Upper lobe of left lung (tissue), 6 donors: Measurements from ENCODE around the gene GALM. TPM values are rescaled to one million over a fixed set of nuclear protein-coding genes. Genes with fewer than 3 reads are reported as not detected.

Source experiments
- ATAC-seq, 2 donors: fragments of 200-7000 bp; cut with Tn5 transposase; one replicate each; pipeline ENCODE4 v1.9.1; 2022; ENCODE audit warnings: mild to moderate bottlenecking in 2 of 2, moderate library complexity in 2 of 2; ENCODE audit not compliant: low FRiP score in 2 of 2
- DNase-seq, 2 donors: peaks; one replicate each; pipeline ENCODE4 v3.0.0-alpha.2; 2019 to 2020
- H3K27ac ChIP-seq, 4 donors: fragments of 200-600 bp; sonication (generic); one replicate each; pipeline ENCODE4 v1.5.1; 2016 to 2019
- H3K27me3 ChIP-seq, 4 donors: fragments of 200-600 bp; sonication (generic); one replicate each; pipeline ENCODE4 v1.5.1; 2017 to 2019
- H3K36me3 ChIP-seq, 4 donors: fragments of 200-600 bp; sonication (generic); one replicate each; pipeline ENCODE4 v1.5.1; 2016 to 2019
- H3K4me1 ChIP-seq, 4 donors: fragments of 200-600 bp; sonication (generic); one replicate each; pipeline ENCODE4 v1.5.1; 2018 to 2019
- H3K4me3 ChIP-seq, 4 donors: fragments of 200-600 bp; sonication (generic); one replicate each; pipeline ENCODE4 v1.5.1; 2017 to 2019; ENCODE audit warnings: mild to moderate bottlenecking in 2 of 4, moderate library complexity in 1 of 4
- H3K9me3 ChIP-seq, 4 donors: fragments of 200-600 bp; sonication (generic); one replicate each; pipeline ENCODE4 v1.5.1; 2018 to 2019
- EP300 ChIP-seq, 4 donors: sonication (generic); formaldehyde crosslinking; IDR thresholded peaks; one replicate each; pipeline ENCODE4 v1.5.1; 2017; ENCODE audit warnings: antibody characterized with exemption in 4 of 4, control low read depth in 2 of 4
- POLR2A ChIP-seq, 4 donors: fragments of 450-650 bp; IDR thresholded peaks; one replicate each; pipeline ENCODE4 v1.5.1; 2016 to 2017; ENCODE audit warnings: antibody characterized with exemption in 4 of 4, mild to moderate bottlenecking in 2 of 4
- POLR2AphosphoS5 ChIP-seq, 2 donors: sonication (generic); formaldehyde crosslinking; IDR thresholded peaks; one replicate each; pipeline ENCODE4 v1.5.1; 2017; ENCODE audit warnings: antibody characterized with exemption in 2 of 2
- WGBS, 2 donors: methylation state at CpG; one replicate each; pipeline ENCODE4 v1.1.5; 2017 to 2018; 5-methylcytosine and 5-hydroxymethylcytosine counted together
- total RNA-seq, 6 donors: library from RNA; depleted of rRNA in 4 of 6; stranded (reverse); fragments of >200 nt in 4 of 6; gene quantifications; one replicate each; pipeline versions ENCODE4 v1.1.0 to v1.2.1, GENCODE V29; 2016 to 2021
- TF ChIP-seq, protein P1 (sequence below), 6 experiments: fragments of 450-650 bp in 4 of 6; fragments of 200-600 bp in 2 of 6; sonication (generic) in 2 of 6; IDR thresholded peaks; one replicate each; pipeline ENCODE4 v1.5.1; 2016 to 2019; ENCODE audit warnings: antibody characterized with exemption in 6 of 6
- donor health status: DM: no; HTN: no; CAD: no; lungs with moderate emphysema.
- donor health status: DM: no; HTN: yes; CAD: no; lungs with severe emphysema.

Gene GALM
- total RNA-seq, 6 donors from 2014 or later = 13.4 to 33.1 (median 26.3) TPM

DNA sequence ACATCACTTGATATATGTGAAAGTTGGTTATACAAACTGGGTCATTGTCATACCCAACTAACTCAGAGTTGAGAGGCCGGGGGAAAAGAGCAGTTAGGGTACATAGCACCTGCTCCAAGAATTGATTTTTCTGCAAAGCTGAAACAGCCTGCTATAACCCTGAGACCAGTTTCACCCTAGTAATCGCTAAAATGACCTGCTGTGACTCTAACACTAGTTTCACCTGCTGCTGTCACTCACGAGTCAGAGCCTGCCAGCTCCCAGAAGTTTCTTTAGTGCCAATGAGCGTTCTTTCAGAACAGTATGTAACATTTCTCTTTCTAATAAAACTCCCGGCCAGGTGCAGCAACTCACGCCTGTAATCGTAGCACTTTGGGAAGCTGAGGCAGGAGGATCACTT is 57.3 kb downstream of the GALM start:
- H3K27ac ChIP-seq = no peak overlapping the region

DNA sequence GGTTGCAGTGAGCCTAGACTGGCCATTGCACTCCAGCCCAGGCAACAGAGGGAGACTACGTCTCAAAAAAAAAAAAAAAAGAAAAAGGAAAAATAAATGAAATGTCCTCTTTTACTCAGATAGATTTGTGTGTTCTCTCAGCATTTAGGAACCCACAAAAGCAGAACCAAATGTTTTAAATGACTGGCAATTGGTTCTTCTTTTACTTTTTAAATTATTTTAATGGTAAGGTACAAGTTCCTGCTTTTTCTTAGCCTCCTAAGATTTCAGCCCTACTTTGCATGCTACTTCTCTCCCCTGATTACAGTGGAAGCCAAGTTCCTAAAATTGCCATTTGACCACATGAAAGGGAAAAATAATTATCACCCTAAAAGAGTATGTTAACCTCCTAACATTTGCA is 61.7 kb downstream of the GALM start:
- no peak for ATAC-seq
- WGBS, 2 donors = 85 to 92% methylated on average over 1 of the region's 1 CpG
- no peak overlapping the region for H3K4me3 ChIP-seq

More for the DNA sequence above, 57.3 kb downstream of the GALM start:
- no peaks in the 10 kb centered on the region for H3K9me3 ChIP-seq
- no peaks in the 10 kb centered on the region for H3K36me3 ChIP-seq
- ATAC-seq (no peak), DNase-seq (no peak)
- TF ChIP-seq, protein P1, sequence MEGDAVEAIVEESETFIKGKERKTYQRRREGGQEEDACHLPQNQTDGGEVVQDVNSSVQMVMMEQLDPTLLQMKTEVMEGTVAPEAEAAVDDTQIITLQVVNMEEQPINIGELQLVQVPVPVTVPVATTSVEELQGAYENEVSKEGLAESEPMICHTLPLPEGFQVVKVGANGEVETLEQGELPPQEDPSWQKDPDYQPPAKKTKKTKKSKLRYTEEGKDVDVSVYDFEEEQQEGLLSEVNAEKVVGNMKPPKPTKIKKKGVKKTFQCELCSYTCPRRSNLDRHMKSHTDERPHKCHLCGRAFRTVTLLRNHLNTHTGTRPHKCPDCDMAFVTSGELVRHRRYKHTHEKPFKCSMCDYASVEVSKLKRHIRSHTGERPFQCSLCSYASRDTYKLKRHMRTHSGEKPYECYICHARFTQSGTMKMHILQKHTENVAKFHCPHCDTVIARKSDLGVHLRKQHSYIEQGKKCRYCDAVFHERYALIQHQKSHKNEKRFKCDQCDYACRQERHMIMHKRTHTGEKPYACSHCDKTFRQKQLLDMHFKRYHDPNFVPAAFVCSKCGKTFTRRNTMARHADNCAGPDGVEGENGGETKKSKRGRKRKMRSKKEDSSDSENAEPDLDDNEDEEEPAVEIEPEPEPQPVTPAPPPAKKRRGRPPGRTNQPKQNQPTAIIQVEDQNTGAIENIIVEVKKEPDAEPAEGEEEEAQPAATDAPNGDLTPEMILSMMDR (IDR thresholded peaks at IDR 0.05) = no peak
- TF ChIP-seq POLR2A (IDR thresholded peaks at IDR 0.05) (no peak), EP300 (IDR thresholded peaks at IDR 0.05) (no peak), POLR2AphosphoS5 (IDR thresholded peaks at IDR 0.05) (no peak)
- no peaks in the 10 kb centered on the region for H3K27me3 ChIP-seq
- no peak overlapping the region for H3K4me3 ChIP-seq
- H3K4me1 ChIP-seq = peaks cover 8 to 15% (median 9%) of the 10 kb centered on the region in 4 donors
- 82 to 92% methylated on average over 7 of the region's 7 CpGs for WGBS, 2 donors

GRCh38 chr2:38728694-38729093 is 62.8 kb downstream of the GALM start:
- no peak overlapping the region for H3K27ac ChIP-seq
- H3K9me3 ChIP-seq = no peaks in the 10 kb centered on the region
- H3K27me3 ChIP-seq = no peaks in the 10 kb centered on the region
- ATAC-seq = no peak
- no peak for DNase-seq
- H3K36me3 ChIP-seq = peaks cover 0 to 38% (median 25%) of the 10 kb centered on the region in 4 donors
- TF ChIP-seq EP300 (IDR thresholded peaks at IDR 0.05) = no peak
- TF ChIP-seq POLR2AphosphoS5 (IDR thresholded peaks at IDR 0.05) = no peak
- TF ChIP-seq, protein P1 (IDR thresholded peaks at IDR 0.05) = no peak
- TF ChIP-seq POLR2A (IDR thresholded peaks at IDR 0.05) = no peak
- H3K4me1 ChIP-seq = no peaks in the 10 kb centered on the region
- WGBS, 2 donors = 52 to 74% methylated on average over 2 of the region's 2 CpGs
- H3K4me3 ChIP-seq = no peak overlapping the region

More for the DNA sequence above, 61.7 kb downstream of the GALM start:
- Histone ChIP-seq H3K36me3 (peaks cover 0 to 29% (median 20%) of the 10 kb centered on the region in 4 donors), H3K27me3 (no peaks in the 10 kb centered on the region), H3K4me1 (peaks cover 0 to 2% (median 0%) of the 10 kb centered on the region in 4 donors), H3K9me3 (no peaks in the 10 kb centered on the region), H3K27ac (no peak overlapping the region)
- no peak for DNase-seq
- TF ChIP-seq POLR2A (IDR thresholded peaks at IDR 0.05) = no peak
- TF ChIP-seq, protein P1 (IDR thresholded peaks at IDR 0.05) = no peak
- no peak for TF ChIP-seq EP300 (IDR thresholded peaks at IDR 0.05)
- TF ChIP-seq POLR2AphosphoS5 (IDR thresholded peaks at IDR 0.05) = no peak

GRCh38 chr2:38731090-38731489 is 65.2 kb downstream of the GALM start:
- TF ChIP-seq POLR2AphosphoS5 (IDR thresholded peaks at IDR 0.05) (no peak), POLR2A (IDR thresholded peaks at IDR 0.05) (no peak), EP300 (IDR thresholded peaks at IDR 0.05) (no peak)
- TF ChIP-seq, protein P1 (IDR thresholded peaks at IDR 0.05) = no peak
- no peak for DNase-seq
- 96 to 98% methylated on average over 7 of the region's 7 CpGs for WGBS, 2 donors
- Histone ChIP-seq H3K4me1 (peaks cover 0 to 4% (median 2%) of the 10 kb centered on the region in 4 donors), H3K36me3 (peaks cover 0 to 49% (median 28%) of the 10 kb centered on the region in 4 donors), H3K27ac (no peak overlapping the region), H3K27me3 (no peaks in the 10 kb centered on the region), H3K9me3 (no peaks in the 10 kb centered on the region), H3K4me3 (no peak overlapping the region)
- ATAC-seq = no peak

GRCh38 chr2:38731684-38732221 is 65.8 kb downstream of the GALM start:
- TF ChIP-seq, protein P1 (IDR thresholded peaks at IDR 0.05) = no peak
- ATAC-seq (no peak), DNase-seq (no peak)
- peaks cover 0 to 49% (median 28%) of the 10 kb centered on the region in 4 donors for H3K36me3 ChIP-seq
- peaks cover 0 to 10% (median 6%) of the 10 kb centered on the region in 4 donors for H3K4me1 ChIP-seq
- no peaks in the 10 kb centered on the region for H3K9me3 ChIP-seq
- no peak overlapping the region for H3K4me3 ChIP-seq
- 91 to 92% methylated on average over 14 of the region's 14 CpGs for WGBS, 2 donors
- no peaks in the 10 kb centered on the region for H3K27me3 ChIP-seq
- no peak overlapping the region for H3K27ac ChIP-seq
